Prostate gland (tissue), 2 donors: ENCODE measurements around the gene NFYC.

Experiments used
- POLR2A ChIP-seq: fragments of 450-650 bp; IDR thresholded peaks from one replicate; pipeline ENCODE4 v1.6.1; 2016; ENCODE audit warnings: antibody characterized with exemption, mild to moderate bottlenecking
- POLR2AphosphoS5 ChIP-seq: sonication (generic); formaldehyde crosslinking; IDR thresholded peaks from one replicate; pipeline ENCODE4 v1.6.1; 2017; ENCODE audit warnings: antibody characterized with exemption
- TF ChIP-seq, protein P1 (sequence below), 4 experiments: fragments of 200-600 bp in 2 of 4; fragments of 450-650 bp in 2 of 4; sonication (generic) in 2 of 4; IDR thresholded peaks; 1 replicate in 3 of 4; 2 replicates in 1 of 4; pipeline ENCODE4 v1.5.1; 2016 to 2019; ENCODE audit warnings: antibody characterized with exemption in 4 of 4, mild to moderate bottlenecking in 2 of 4, moderate library complexity in 2 of 4

- TF ChIP-seq POLR2A (no peak), POLR2AphosphoS5 (no peak)
- TF ChIP-seq, protein P1, sequence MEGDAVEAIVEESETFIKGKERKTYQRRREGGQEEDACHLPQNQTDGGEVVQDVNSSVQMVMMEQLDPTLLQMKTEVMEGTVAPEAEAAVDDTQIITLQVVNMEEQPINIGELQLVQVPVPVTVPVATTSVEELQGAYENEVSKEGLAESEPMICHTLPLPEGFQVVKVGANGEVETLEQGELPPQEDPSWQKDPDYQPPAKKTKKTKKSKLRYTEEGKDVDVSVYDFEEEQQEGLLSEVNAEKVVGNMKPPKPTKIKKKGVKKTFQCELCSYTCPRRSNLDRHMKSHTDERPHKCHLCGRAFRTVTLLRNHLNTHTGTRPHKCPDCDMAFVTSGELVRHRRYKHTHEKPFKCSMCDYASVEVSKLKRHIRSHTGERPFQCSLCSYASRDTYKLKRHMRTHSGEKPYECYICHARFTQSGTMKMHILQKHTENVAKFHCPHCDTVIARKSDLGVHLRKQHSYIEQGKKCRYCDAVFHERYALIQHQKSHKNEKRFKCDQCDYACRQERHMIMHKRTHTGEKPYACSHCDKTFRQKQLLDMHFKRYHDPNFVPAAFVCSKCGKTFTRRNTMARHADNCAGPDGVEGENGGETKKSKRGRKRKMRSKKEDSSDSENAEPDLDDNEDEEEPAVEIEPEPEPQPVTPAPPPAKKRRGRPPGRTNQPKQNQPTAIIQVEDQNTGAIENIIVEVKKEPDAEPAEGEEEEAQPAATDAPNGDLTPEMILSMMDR (IDR thresholded peaks at IDR 0.05) = no peak
Observed at GRCh38 chr1:40738831-40739230, 47.3 kb downstream of the NFYC start.
